ENCODE measurements around the gene E2F6. TPM values are rescaled to one million over a fixed set of nuclear protein-coding genes. Genes with fewer than 3 reads are reported as not detected.

E2F6 gene
- total RNA-seq, 1 experiment from 2014 or later = 25.6 TPM

DNA sequence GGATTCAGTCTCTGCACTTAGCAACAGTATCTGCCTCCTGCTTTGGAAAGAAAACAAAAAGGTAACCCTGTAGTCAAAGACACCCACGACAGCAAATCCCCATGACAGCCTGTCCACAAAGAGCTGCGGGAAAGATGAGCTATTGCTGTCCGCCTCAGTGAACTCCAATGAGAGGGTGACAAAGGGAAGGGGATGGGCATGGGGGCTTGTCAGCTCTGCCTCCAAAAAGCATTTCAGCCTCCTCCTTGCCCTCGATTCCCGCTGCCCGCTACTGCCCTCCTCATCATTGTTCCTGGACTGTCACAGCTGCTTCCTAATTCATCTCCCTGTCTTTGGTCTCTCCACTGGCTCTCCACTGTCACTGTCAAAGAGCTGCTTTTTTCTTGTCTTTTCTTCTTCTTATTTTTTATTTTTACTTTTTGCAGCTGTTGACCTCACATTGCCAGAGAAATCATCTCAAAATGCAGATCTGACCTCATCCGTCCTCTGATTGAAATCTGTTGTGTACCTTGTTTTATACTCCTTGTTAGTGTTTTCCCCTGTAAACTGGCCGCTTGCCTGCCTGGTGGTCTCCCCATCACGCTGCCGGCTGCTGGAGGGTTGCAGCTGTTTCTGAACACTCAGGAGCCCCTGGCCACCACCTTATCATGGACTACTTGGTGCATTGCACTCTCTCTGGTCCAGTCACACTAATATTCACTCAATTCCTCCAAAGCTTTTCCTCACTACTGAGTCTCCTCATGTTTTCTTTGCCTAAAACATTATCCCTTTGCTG is 7.9 kb upstream of the E2F6 start:
- intact Hi-C loops (cut with micrococcal nuclease; ENCODE audit: unreplicated experiment) = no loop called here
- TF ChIP-seq, protein P1, sequence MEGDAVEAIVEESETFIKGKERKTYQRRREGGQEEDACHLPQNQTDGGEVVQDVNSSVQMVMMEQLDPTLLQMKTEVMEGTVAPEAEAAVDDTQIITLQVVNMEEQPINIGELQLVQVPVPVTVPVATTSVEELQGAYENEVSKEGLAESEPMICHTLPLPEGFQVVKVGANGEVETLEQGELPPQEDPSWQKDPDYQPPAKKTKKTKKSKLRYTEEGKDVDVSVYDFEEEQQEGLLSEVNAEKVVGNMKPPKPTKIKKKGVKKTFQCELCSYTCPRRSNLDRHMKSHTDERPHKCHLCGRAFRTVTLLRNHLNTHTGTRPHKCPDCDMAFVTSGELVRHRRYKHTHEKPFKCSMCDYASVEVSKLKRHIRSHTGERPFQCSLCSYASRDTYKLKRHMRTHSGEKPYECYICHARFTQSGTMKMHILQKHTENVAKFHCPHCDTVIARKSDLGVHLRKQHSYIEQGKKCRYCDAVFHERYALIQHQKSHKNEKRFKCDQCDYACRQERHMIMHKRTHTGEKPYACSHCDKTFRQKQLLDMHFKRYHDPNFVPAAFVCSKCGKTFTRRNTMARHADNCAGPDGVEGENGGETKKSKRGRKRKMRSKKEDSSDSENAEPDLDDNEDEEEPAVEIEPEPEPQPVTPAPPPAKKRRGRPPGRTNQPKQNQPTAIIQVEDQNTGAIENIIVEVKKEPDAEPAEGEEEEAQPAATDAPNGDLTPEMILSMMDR (IDR thresholded peaks at IDR 0.05; ENCODE audit: unreplicated experiment) = no peak
- Mint-ChIP-seq H3K27me3 (ENCODE audit: unreplicated experiment) (peaks cover 7% of the 10 kb centered on the region), H3K9me3 (ENCODE audit: low read depth, unreplicated experiment) (no peaks in the 10 kb centered on the region), H3K27ac (ENCODE audit: unreplicated experiment) (no peak overlapping the region), H3K36me3 (ENCODE audit: insufficient read depth, unreplicated experiment) (no peaks in the 10 kb centered on the region), H3K4me3 (ENCODE audit: low read depth, unreplicated experiment) (no peak overlapping the region), H3K4me1 (ENCODE audit: low read depth, unreplicated experiment) (no peaks in the 10 kb centered on the region)
- BruUV-seq (replicated peaks) = no TSS peak
- CTCF ChIA-PET = no interaction called here
- no peak for DNase-seq

DNA sequence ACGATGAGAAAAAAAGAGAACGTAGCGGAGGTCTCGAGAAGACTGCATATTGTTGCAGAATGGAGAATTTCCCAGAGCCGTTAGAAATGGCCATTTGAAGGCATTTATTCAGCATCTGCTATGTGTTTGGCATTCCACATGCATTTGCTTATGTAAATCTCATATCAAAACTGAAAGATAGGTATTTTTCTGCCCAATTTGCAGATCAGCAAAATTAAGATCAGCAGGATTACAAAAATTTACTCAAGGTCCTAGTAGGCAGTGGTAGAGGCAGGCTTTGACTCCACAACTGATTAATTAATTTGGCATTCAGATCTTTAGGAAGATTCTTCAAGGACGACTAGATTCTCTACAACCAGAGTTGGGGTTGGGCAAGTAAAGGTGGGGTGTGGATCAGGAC is 1.8 kb upstream of the E2F6 start:
- TF ChIP-seq, protein P1 (IDR thresholded peaks at IDR 0.05; ENCODE audit: unreplicated experiment) = no peak
- no TSS peak for BruUV-seq (replicated peaks)
- no peak overlapping the region for H3K27ac Mint-ChIP-seq (ENCODE audit: unreplicated experiment)
- H3K27me3 Mint-ChIP-seq (ENCODE audit: unreplicated experiment) = no peaks in the 10 kb centered on the region
- no peak for DNase-seq
- peaks cover 23% of the 10 kb centered on the region for H3K4me1 Mint-ChIP-seq (ENCODE audit: low read depth, unreplicated experiment)
- H3K4me3 Mint-ChIP-seq (ENCODE audit: low read depth, unreplicated experiment) = no peak overlapping the region
- CTCF ChIA-PET = no interaction called here
- no peaks in the 10 kb centered on the region for H3K9me3 Mint-ChIP-seq (ENCODE audit: low read depth, unreplicated experiment)
- intact Hi-C loops (cut with micrococcal nuclease; ENCODE audit: unreplicated experiment) = no loop called here
- peaks cover 36% of the 10 kb centered on the region for H3K36me3 Mint-ChIP-seq (ENCODE audit: insufficient read depth, unreplicated experiment)

DNA sequence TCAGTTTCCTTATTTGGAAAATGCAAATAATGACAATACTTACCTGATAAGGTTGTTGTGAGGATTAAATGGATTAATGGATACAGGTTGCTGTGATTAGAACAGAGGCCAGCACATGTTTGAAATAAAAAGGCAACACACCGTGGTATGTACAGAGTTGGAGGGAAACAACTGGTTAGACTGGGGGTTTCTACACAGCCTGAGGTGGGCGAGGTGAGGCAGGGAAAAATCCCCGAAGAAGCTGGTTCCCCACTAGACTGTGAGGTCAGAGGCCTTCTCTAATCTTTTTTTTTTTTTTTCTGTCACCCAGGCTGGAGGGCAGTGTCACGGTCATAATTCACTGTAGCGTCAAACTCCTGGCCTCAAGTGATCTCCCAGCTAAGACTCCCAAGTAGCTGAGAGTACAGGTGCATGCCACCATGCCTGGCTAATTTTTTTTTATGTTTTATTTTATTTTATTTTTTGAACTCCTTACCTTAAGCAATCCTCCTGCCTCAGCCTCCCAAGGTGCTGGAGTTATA is 1.2 kb upstream of the E2F6 start:
- Mint-ChIP-seq H3K27me3 (ENCODE audit: unreplicated experiment) (no peaks in the 10 kb centered on the region), H3K9me3 (ENCODE audit: low read depth, unreplicated experiment) (no peaks in the 10 kb centered on the region), H3K4me1 (ENCODE audit: low read depth, unreplicated experiment) (peaks cover 29% of the 10 kb centered on the region), H3K36me3 (ENCODE audit: insufficient read depth, unreplicated experiment) (peaks cover 36% of the 10 kb centered on the region), H3K4me3 (ENCODE audit: low read depth, unreplicated experiment) (peak overlapping the region; percentile 79), H3K27ac (ENCODE audit: unreplicated experiment) (peak overlapping the region; percentile 83)
- intact Hi-C loops (cut with micrococcal nuclease; ENCODE audit: unreplicated experiment) = no loop called here
- BruUV-seq (replicated peaks) = TSS peak; percentile 67
- DNase-seq = no peak
- CTCF ChIA-PET = interaction anchor here (0.7 kb wide), 1 partner anchor 142 kb away, joined by 3 read pairs; no protein-coding TSS in a partner anchor
- TF ChIP-seq, protein P1 (IDR thresholded peaks at IDR 0.05; ENCODE audit: unreplicated experiment) = no peak

DNA sequence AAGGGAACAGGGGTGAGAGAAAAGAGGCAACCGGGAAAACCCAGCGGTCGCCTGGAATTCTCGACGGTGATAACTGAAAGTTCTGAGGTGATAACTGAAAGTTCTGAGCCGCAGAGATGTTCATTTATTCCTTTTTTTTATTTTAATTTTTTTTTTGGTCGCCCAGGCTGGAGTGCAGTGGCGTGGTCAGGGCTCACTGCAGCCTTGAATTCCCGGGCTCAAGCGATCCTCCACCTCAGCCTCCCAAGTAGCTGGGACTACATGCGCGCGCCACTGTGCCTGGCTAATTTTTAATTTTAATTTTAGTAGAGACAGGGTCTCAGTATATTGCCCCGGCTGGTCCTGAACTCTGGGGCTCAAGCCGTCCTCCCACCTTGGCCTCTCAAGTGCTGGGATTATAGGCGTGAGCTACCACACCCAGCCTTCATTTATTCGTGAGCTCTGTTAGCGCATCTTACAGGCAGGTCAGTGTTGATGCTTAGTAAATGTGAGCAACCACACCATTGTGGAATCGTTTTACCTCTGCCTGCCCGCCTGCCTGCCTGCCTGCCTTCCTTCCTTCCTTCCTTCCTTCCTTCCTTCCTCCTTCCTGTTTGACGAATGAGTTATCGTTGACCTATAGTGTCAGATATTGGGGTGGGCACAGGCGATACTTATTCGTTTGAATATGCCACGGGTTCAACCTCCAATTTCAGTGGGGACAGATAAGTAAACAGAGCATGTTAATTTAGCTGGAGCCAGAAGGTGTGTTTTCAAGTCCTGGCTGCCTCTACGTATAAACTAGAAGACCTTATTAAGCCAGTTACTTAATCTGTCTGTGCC is 557 bp upstream of the E2F6 start:
- intact Hi-C loops (cut with micrococcal nuclease; ENCODE audit: unreplicated experiment) = no loop called here
- TF ChIP-seq, protein P1 (IDR thresholded peaks at IDR 0.05; ENCODE audit: unreplicated experiment) = no peak
- no peaks in the 10 kb centered on the region for H3K27me3 Mint-ChIP-seq (ENCODE audit: unreplicated experiment)
- no TSS peak for BruUV-seq (replicated peaks)
- peak overlapping the region; percentile 79 for H3K4me3 Mint-ChIP-seq (ENCODE audit: low read depth, unreplicated experiment)
- peaks cover 36% of the 10 kb centered on the region for H3K36me3 Mint-ChIP-seq (ENCODE audit: insufficient read depth, unreplicated experiment)
- CTCF ChIA-PET = interaction anchor here (0.7 to 1.3 kb wide), 5 partner anchors 10 to 1876 kb away, joined by 3 to 7 read pairs (median 3); no protein-coding TSS in a partner anchor
- peak; percentile 4 for DNase-seq
- peaks cover 31% of the 10 kb centered on the region for H3K4me1 Mint-ChIP-seq (ENCODE audit: low read depth, unreplicated experiment)
- peak overlapping the region; percentile 83 for H3K27ac Mint-ChIP-seq (ENCODE audit: unreplicated experiment)
- no peaks in the 10 kb centered on the region for H3K9me3 Mint-ChIP-seq (ENCODE audit: low read depth, unreplicated experiment)

All from Calu3 (cell line).